ENCODE data around the gene AKT2. TPM values are rescaled to one million over a fixed set of nuclear protein-coding genes. Genes with fewer than 3 reads are reported as not detected.

The AKT2 gene
- total and polyA plus RNA-seq, 9 donors = 120 to 223 (median 175) TPM

- 54% methylated on average over 6 of the region's 12 CpGs for WGBS (ENCODE audit: insufficient coverage)
- H3K4me1 ChIP-seq (ENCODE audit: control insufficient read depth, insufficient read depth, low read length) = peaks cover 71% of the 10 kb centered on the region
- peak; percentile 81 for DNase-seq
These were observed 1.5 kb downstream of the AKT2 start for GRCh38 chr19:40283414-40284250.

GRCh38 chr19:40282920-40283319, 2.2 kb downstream of the AKT2 start:
- Histone ChIP-seq H3K36me3 (ENCODE audit: control insufficient read depth, insufficient read depth, low read length) (peaks cover 21% of the 10 kb centered on the region), H3K4me3 (ENCODE audit: low read length) (no peak overlapping the region), H3K27me3 (ENCODE audit: control insufficient read depth, insufficient read depth, low read length) (no peaks in the 10 kb centered on the region), H3K4me1 (ENCODE audit: control insufficient read depth, insufficient read depth, low read length) (peaks cover 78% of the 10 kb centered on the region), H3K27ac (ENCODE audit: low read length) (peak overlapping the region; percentile 99), H3K9me3 (replicated peaks; ENCODE audit: control insufficient read depth, low read depth, low read length) (no peaks in the 10 kb centered on the region)
- WGBS (ENCODE audit: insufficient coverage) = 52% methylated on average over 4 of the region's 4 CpGs
- DNase-seq = no peak

More at GRCh38 chr19:40283414-40284250, 1.5 kb downstream of the AKT2 start:
- H3K36me3 ChIP-seq (ENCODE audit: control insufficient read depth, insufficient read depth, low read length) = peaks cover 21% of the 10 kb centered on the region
- H3K27me3 ChIP-seq (ENCODE audit: control insufficient read depth, insufficient read depth, low read length) = no peaks in the 10 kb centered on the region
- H3K4me3 ChIP-seq (ENCODE audit: low read length) = peak overlapping the region; percentile 78
- peak overlapping the region; percentile 99 for H3K27ac ChIP-seq (ENCODE audit: low read length)
- no peaks in the 10 kb centered on the region for H3K9me3 ChIP-seq (replicated peaks; ENCODE audit: control insufficient read depth, low read depth, low read length)

- H3K9me3 ChIP-seq (replicated peaks; ENCODE audit: control insufficient read depth, low read depth, low read length) = no peaks in the 10 kb centered on the region
- H3K36me3 ChIP-seq (ENCODE audit: control insufficient read depth, insufficient read depth, low read length) = peaks cover 21% of the 10 kb centered on the region
- peaks cover 86% of the 10 kb centered on the region for H3K4me1 ChIP-seq (ENCODE audit: control insufficient read depth, insufficient read depth, low read length)
- H3K27me3 ChIP-seq (ENCODE audit: control insufficient read depth, insufficient read depth, low read length) = no peaks in the 10 kb centered on the region
- H3K4me3 ChIP-seq (ENCODE audit: low read length) = no peak overlapping the region
- 80% methylated on average over 1 of the region's 6 CpGs for WGBS (ENCODE audit: insufficient coverage)
- DNase-seq = no peak
- peak overlapping the region; percentile 99 for H3K27ac ChIP-seq (ENCODE audit: low read length)
These were observed 3.0 kb downstream of the AKT2 start for GRCh38 chr19:40282209-40282580.

- Histone ChIP-seq H3K4me3 (ENCODE audit: low read length) (no peak overlapping the region), H3K27me3 (ENCODE audit: control insufficient read depth, insufficient read depth, low read length) (no peaks in the 10 kb centered on the region), H3K4me1 (ENCODE audit: control insufficient read depth, insufficient read depth, low read length) (peaks cover 87% of the 10 kb centered on the region), H3K27ac (ENCODE audit: low read length) (no peak overlapping the region), H3K36me3 (ENCODE audit: control insufficient read depth, insufficient read depth, low read length) (peaks cover 21% of the 10 kb centered on the region), H3K9me3 (replicated peaks; ENCODE audit: control insufficient read depth, low read depth, low read length) (no peaks in the 10 kb centered on the region)
- no peak for DNase-seq
- 77% methylated on average over 5 of the region's 14 CpGs for WGBS (ENCODE audit: insufficient coverage)
These were observed 3.5 kb downstream of the AKT2 start for GRCh38 chr19:40281381-40282208.

- DNase-seq = peak; percentile 47
- Histone ChIP-seq H3K36me3 (ENCODE audit: control insufficient read depth, insufficient read depth, low read length) (peaks cover 21% of the 10 kb centered on the region), H3K4me3 (ENCODE audit: low read length) (no peak overlapping the region), H3K27ac (ENCODE audit: low read length) (peak overlapping the region; percentile 92), H3K27me3 (ENCODE audit: control insufficient read depth, insufficient read depth, low read length) (no peaks in the 10 kb centered on the region), H3K4me1 (ENCODE audit: control insufficient read depth, insufficient read depth, low read length) (peaks cover 78% of the 10 kb centered on the region), H3K9me3 (replicated peaks; ENCODE audit: control insufficient read depth, low read depth, low read length) (no peaks in the 10 kb centered on the region)
- WGBS (ENCODE audit: insufficient coverage) = 35% methylated on average over 6 of the region's 10 CpGs
These were observed 4.4 kb downstream of the AKT2 start for GRCh38 chr19:40280608-40281221.

GRCh38 chr19:40279761-40280607, 5.2 kb downstream of the AKT2 start:
- Histone ChIP-seq H3K27me3 (ENCODE audit: control insufficient read depth, insufficient read depth, low read length) (no peaks in the 10 kb centered on the region), H3K4me1 (ENCODE audit: control insufficient read depth, insufficient read depth, low read length) (peaks cover 81% of the 10 kb centered on the region), H3K27ac (ENCODE audit: low read length) (peak overlapping the region; percentile 92), H3K4me3 (ENCODE audit: low read length) (peak overlapping the region; percentile 40), H3K9me3 (replicated peaks; ENCODE audit: control insufficient read depth, low read depth, low read length) (no peaks in the 10 kb centered on the region), H3K36me3 (ENCODE audit: control insufficient read depth, insufficient read depth, low read length) (peaks cover 25% of the 10 kb centered on the region)
- WGBS (ENCODE audit: insufficient coverage) = 39% methylated on average over 5 of the region's 17 CpGs
- DNase-seq = no peak

GRCh38 chr19:40279120-40279551, 6.0 kb downstream of the AKT2 start:
- Histone ChIP-seq H3K27ac (ENCODE audit: low read length) (peak overlapping the region; percentile 92), H3K4me3 (ENCODE audit: low read length) (peak overlapping the region; percentile 40), H3K9me3 (replicated peaks; ENCODE audit: control insufficient read depth, low read depth, low read length) (no peaks in the 10 kb centered on the region), H3K36me3 (ENCODE audit: control insufficient read depth, insufficient read depth, low read length) (peaks cover 25% of the 10 kb centered on the region), H3K4me1 (ENCODE audit: control insufficient read depth, insufficient read depth, low read length) (peaks cover 86% of the 10 kb centered on the region), H3K27me3 (ENCODE audit: control insufficient read depth, insufficient read depth, low read length) (no peaks in the 10 kb centered on the region)
- DNase-seq = peak; percentile 95
- WGBS (ENCODE audit: insufficient coverage) = 4% methylated on average over 10 of the region's 15 CpGs

GRCh38 chr19:40278361-40279035, 6.6 kb downstream of the AKT2 start:
- Histone ChIP-seq H3K4me1 (ENCODE audit: control insufficient read depth, insufficient read depth, low read length) (peaks cover 86% of the 10 kb centered on the region), H3K27me3 (ENCODE audit: control insufficient read depth, insufficient read depth, low read length) (no peaks in the 10 kb centered on the region), H3K9me3 (replicated peaks; ENCODE audit: control insufficient read depth, low read depth, low read length) (no peaks in the 10 kb centered on the region), H3K4me3 (ENCODE audit: low read length) (peak overlapping the region; percentile 40), H3K27ac (ENCODE audit: low read length) (peak overlapping the region; percentile 92), H3K36me3 (ENCODE audit: control insufficient read depth, insufficient read depth, low read length) (peaks cover 22% of the 10 kb centered on the region)
- 33% methylated on average over 8 of the region's 16 CpGs for WGBS (ENCODE audit: insufficient coverage)
- peak; percentile 34 for DNase-seq
